Activated CD4-positive, alpha-beta T cell treated with anti-CD3 and anti-CD28 coated beads, Interleukin-2, amount 50 U/mL, for 48 hours (primary cell): ENCODE results near the gene C17orf107.
A peak's percentile ranks its signal among the peaks of the same experiment; 100 is the strongest.
"Not testable (repeated sequence)": the region's sequence is repeated elsewhere in the genome, so short reads cannot be mapped to it uniquely, and the experiment has no call there.

Experiments used
- DNase-seq, 2 experiments: peaks; one replicate each; pipeline ENCODE4 v3.0.0-alpha.2; 2020

C17orf107 gene

DNA sequence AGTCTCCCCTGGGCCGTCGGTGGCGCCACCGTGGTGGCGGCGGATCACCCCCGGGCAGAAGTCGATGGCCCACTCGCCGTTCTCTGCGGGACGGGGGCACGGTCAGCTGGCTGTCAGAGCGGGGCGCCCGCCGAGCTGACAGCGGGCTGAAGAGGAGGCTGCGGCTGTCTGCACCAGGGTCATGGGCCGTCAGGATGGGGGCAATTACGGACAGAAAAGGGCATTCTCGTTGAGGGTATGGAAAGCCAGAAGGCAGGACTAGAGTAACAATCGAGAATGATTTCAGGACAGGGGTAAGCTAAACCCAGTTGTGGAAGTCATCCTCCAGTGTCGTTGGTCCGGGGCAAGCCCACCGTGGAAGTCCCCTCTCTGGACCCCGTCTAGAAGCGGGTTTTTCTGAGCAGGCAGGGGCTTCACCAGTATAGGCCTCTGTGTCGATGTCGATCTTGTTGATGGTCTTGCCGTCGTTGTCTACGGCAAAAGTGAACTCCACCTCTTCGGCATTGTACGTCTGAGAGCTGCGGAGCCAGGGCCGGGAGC is 1.8 kb downstream of the C17orf107 start:
- no peak for DNase-seq

DNA sequence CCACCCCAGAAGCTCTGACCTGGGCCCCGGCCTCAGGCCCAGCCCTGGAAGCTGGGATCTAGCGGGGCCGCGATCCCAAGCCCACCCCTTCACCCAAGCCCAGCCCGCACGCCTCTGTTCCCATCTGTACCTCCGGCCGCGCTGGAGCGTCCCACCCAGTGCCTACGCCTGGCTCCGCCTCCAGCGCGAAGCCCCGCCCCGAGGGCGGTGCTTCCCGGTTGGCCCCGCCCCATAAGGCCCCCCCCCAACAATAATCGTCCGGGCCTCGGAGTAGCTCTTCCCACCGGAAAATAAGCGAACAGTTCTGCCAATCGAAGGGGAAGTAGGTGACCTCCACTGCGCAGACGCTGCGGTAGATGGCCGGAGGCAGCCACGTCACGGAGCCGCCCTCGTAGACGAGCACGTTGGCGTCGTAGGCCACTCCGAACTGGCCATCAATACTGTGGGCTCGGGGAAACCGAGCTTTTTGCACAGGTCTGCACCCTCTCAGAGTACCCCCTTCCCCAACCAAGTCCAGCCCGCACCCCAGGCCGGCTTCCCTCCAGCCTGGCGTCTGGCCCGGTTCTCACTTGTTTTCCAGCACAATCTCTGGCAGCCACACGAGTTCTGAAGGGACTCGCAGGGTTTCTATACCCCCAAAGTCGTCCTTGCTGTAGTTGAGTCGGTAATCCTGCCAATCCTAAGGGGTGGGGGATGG is 2.5 kb downstream of the C17orf107 start:
- DNase-seq: no peak

DNA sequence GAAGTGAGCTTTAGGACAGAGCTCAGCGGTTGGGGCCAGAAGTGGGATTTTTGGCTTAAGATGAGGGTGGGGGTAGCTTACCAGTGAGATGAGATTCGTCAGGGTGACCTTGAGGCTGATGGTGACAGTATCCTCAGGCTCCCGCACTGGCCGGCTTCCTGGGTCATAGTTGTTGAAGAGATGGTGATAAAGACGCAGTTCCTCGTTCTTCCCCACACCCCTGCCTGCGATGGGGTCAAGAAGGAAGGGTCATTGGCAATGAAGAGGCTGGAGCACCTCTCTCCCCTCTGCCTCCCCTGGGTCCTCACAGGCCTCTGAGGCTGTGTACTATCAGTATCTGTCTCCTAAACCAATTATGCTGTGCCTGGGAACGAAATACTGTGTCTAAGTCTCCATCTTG is 3.2 kb downstream of the C17orf107 start:
- DNase-seq: no peak

DNA sequence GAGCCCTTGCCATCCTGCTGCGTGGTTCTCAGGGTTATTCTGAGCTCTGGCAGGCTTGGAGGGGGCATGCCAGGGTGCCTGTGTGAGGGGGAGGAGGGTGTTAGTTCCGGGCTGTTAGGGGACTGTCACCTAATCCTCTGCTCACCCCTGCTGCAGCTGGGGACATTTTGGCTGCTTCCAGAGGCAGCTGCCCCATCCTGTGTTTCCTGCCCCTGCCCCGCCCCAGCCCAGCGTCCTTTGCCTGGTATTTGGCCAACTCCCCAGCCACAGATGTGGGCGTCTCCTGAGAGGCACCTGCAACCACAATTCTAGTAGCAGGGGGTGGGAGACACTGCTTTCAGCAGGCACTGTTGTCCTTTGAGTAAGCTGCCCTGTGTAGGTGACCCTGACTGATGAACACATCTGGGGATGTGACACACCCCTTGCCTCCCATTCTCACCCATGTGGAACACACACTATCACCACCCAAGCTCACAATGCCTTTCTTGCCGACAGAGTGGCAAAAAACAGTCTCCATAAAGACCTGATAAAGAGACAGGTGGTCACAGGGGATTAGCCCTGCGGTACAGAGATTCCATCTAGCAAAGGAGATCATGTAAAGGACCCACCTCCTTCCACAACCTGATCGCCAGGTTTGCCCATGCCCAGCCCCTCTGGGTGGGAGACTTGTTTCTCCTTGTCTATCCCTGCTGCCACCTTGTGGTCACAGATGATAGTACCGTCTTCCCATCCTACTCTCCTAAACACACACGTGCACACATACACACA is 3.9 kb downstream of the C17orf107 start, which contains the start of gene CHRNE:
CHRNE (minus strand) TSS at position 48 of the 768 bp plus-strand sequence; CDS start at position 13, 35 bp downstream.
- peak; percentile 81 to 86 for DNase-seq

DNA sequence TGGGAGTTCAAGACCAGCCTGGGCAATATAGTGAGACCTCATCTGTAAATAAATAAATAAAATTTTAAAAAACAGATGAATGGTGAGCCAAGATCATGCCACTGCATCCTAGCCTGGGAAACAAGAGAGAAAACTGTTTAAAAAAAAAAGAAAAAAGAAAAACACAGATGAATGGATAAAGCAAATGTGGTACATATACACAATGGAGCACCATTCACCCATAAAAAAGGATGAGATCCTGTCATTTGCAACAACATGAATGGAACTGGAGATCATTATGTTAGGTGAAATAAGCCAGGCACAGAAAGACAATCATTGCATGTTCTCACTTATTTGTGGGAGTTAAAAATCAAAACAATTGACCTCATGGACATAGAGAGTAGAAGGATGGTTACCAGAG is 7.3 kb downstream of the C17orf107 start:
- not testable (repeated sequence) for DNase-seq

DNA sequence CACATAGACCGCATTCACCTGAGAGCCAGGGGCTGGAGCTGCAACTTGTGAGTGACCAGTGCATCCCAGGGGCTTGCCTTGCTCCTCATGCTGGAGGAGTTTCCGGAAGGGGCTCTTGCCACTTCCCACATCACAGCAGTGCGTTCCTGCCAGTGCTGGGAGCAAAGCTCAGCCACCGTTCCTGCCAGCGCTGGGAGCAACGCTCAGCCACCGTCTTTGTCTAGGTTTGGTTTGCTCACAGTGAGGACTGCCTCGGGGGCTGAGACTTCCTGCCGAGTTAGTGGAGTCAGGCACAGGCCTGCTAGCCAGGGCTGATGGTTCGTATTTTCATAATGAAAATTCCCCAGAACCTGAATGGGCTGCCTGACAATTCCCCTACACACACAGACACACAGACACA is 9.0 kb downstream of the C17orf107 start:
- DNase-seq: no peak

DNA sequence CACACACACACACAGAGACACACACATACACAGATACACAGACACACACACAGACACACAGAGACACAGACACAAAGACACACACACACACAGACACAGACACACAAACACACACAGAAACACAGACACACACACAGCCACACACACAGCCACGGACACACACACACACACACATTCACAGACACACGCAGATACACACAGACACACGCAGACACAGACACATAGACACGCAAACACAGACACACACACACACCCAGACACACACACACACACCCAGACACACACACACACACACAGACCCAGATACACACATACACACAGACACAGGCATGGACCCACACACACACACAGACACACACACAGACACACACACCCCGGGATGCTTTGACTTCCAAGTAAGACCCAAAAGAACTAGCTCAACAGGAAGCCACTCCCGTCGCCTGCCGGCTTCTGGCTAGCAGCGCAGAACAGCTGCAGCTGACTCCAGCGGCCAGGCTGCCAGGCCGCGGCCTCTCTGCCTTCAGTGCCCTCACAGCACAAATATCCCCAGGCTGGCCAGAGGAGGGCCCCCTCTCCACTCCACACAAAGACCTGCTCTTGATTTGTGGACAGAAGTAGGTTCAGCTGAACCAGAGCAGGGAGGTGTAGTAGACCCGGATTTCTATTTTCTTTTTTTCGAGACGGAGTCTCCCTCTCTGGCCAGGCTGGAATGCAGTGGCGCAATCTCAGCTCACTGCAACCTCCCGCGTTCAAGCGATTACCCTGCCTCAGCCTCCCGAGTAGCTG is 9.6 kb downstream of the C17orf107 start:
- DNase-seq: peak; percentile 77 to 81

DNA sequence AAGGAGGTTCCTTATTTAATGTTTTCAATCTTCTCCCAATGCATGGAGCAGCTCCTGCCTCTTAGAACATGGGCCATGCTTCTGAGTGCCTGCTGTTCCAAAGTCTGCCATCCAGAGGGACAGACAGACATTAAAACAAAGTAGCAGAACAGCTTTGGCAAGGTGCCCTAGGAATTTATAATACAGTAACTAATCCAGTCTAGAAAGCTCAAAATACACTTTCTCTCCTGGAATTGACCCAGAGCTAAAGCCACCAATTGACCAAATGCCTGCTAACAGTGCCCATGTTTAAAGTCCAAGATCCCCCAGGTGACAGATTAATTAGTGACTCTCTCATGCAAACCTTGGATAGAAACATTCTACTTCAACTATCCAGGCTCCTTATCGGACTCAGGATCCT is 14.7 kb downstream of the C17orf107 start:
- DNase-seq: no peak

DNA sequence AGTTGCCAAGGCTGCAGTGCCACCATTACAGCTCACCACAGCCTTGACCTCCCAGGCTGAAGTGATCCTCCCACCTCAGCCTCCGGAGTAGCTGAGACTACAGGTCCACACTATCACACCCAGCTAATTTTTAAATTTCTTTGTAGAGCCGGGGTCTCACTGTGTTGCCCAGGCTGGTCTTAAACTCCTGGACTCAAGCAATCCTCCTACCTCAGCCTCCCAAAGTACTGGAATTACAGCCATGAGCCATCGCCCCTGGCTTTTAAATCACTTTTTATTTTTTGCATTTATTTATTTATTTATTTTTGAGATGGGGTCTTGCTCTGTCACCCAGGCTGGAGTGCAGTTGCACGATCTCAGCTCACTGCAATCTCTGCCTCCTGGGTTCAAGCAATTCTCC is 15.2 kb downstream of the C17orf107 start:
- DNase-seq: not testable (repeated sequence)

DNA sequence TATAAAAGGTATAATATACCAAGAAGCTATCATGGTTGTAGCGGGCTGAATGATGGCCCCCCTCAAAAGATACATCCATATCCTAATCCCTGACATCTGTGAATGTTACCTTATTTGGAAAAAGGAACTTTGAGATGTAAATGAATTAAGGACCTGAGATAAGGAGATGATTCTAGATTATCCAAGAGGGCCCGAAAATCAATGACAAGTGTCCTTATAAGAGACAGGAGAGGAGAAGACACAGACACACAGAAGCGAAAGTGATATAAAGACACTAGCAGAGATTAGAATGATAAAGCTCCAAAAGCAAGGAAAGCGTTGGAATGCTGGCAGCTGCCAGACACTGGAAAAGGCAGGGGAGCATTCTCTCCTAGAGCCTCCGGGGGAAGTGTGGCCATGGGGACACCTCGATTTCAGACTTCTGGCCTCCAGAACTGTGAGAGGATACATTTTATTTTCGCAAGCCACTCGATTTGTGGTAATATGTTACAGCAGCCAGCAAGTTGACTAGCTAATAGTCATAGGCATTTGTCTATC is 20.2 kb downstream of the C17orf107 start:
- DNase-seq: no peak

DNA sequence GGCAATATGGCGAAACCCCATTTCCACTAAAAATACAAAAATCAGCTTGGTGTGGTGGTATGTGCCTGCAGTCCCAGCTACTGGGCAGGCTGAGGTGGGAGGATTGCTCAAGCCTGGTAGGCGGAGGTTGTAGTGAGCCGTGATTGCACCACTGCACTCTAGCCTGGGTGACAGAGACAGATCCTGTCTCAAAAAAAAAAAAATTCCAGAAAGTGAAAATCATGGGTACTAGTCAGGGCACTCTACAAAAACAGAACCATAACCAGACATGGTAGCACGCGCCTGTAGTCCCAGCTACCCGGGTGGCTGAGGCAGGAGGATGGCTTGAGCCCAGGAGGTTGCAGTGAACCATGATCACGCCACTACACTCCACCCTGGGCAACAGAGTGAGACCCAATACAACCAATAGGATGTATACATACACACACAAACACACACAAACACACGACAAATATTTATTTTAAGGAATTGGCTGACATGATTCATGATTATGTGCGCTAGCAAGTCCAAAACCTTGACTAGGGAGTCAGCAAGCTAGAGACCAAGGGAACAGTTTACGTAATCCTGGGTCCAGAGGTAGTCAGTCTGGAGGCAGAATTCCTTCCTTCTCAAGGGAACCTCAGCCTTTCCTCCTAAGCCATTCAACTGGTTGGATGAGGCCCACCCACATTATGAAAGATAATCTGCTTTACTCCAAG is 21.2 kb downstream of the C17orf107 start:
- no peak for DNase-seq

DNA sequence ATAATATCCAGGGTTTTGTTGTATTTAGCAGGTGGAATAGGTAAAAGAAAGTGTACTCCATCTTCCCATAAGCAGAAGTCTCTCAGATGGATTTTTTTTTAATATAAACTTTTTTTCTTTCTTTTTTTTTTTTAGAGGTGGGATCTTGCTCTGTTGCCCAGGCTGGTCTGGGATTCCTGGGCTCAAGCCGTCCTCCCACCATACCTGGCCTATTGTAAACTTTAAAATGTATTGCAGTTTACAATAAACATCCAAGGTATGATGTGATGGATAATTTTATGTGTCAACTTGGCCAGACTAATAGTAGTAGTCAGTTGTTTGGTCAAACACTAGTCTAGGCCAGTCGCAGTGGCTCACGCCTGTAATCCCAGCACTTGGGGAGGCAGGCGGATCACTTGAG is 22.0 kb downstream of the C17orf107 start:
- no peak for DNase-seq

DNA sequence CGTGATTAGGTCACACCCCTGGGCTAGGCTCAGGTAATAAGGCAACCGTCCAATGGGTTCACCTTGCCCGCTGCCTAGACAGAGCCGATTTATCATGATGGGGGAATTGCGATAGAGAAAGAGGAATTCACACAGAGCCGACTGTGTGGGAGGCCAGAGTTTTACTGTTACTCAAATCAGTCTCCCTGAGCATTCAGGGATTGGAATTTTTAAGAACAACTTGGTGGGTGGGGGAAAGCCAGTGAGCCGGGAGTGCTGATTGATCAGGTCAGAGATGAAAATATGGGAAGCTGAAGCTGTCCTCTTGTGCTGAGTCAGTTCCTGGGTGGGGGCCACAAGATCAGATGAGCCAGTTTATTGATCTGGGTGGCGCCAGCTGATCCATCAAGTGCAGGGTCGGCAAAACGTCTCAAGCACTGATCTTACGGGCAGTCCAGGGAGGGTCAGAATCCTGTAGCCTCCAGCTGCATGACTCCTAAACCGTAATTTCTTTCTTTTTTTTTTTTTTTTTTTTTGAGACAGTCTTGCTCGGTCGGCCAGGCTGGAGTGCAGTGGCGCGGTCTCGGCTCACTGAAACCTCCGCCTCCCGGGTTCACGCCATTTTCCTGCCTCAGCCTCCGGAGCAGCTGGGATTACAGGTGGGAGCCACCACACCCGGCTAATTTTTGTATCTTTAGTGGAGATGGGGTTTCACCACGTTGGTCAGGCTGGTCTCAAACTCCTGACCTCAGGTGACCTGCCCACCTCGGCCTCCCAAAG is 27.4 kb downstream of the C17orf107 start:
- peak in 1 of 2 experiments; percentile 22 for DNase-seq

DNA sequence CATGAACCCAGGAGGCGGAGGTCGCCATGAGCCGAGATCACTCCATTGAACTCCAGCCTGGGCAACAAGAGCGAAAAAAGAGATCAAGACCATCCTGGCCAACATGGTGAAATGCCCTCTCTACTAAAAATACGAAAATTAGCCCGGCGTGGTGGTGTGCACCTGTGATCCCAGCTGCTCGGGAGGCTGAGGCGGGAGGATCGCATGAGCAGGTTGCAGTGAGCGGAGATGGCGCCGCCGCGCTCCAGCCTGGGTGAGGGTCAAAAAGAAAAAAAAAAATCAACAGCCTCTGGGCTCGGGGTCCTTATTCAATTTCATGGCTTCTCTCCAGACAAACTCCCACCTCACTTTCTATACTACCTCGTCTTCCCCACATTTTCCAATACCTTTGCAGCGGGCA is 29.5 kb downstream of the C17orf107 start:
- no peak for DNase-seq

DNA sequence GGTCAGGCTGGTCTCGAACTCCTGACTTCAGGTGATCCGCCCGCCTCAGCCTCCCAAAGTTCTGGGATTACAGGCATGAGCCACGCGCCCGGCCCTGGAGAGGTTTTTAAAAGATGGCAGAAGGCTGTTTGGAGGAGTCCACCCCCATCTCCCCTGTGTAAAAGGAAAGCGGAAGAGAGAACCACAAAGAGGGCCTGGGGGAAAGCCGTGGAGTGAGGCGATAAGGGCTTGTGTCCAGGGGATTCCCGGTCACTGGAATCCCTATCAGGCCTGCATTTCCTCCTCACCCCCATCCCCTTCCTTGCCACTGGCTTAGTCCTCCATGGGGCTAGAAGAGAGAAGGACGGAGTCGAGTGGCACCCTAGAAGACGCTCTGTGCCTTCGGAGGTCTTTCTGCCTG is 32.6 kb downstream of the C17orf107 start, which contains the start of gene GP1BA:
GP1BA (plus strand) TSS at position 315 of the 400 bp plus-strand sequence. CDS start 328 bp downstream, outside the sequence.
- DNase-seq: no peak

DNA sequence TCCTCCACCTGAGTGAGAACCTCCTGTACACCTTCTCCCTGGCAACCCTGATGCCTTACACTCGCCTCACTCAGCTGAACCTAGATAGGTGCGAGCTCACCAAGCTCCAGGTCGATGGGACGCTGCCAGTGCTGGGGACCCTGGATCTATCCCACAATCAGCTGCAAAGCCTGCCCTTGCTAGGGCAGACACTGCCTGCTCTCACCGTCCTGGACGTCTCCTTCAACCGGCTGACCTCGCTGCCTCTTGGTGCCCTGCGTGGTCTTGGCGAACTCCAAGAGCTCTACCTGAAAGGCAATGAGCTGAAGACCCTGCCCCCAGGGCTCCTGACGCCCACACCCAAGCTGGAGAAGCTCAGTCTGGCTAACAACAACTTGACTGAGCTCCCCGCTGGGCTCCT is 33.4 kb downstream of the C17orf107 start:
- DNase-seq: no peak

DNA sequence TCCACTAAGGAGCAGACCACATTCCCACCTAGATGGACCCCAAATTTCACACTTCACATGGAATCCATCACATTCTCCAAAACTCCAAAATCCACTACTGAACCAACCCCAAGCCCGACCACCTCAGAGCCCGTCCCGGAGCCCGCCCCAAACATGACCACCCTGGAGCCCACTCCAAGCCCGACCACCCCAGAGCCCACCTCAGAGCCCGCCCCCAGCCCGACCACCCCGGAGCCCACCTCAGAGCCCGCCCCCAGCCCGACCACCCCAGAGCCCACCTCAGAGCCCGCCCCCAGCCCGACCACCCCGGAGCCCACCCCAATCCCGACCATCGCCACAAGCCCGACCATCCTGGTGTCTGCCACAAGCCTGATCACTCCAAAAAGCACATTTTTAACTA is 34.3 kb downstream of the C17orf107 start:
- no peak for DNase-seq

DNA sequence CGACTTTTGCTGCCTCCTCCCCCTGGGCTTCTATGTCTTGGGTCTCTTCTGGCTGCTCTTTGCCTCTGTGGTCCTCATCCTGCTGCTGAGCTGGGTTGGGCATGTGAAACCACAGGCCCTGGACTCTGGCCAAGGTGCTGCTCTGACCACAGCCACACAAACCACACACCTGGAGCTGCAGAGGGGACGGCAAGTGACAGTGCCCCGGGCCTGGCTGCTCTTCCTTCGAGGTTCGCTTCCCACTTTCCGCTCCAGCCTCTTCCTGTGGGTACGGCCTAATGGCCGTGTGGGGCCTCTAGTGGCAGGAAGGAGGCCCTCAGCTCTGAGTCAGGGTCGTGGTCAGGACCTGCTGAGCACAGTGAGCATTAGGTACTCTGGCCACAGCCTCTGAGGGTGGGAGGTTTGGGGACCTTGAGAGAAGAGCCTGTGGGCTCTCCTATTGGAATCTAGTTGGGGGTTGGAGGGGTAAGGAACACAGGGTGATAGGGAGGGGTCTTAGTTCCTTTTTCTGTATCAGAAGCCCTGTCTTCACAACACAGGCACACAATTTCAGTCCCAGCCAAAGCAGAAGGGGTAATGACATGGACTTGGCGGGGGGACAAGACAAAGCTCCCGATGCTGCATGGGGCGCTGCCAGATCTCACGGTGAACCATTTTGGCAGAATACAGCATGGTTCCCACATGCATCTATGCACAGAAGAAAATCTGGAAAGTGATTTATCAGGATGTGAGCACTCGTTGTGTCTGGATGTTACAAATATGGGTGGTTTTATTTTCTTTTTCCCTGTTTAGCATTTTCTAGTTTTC is 35.0 kb downstream of the C17orf107 start:
- peak in 1 of 2 experiments; percentile 29 for DNase-seq

DNA sequence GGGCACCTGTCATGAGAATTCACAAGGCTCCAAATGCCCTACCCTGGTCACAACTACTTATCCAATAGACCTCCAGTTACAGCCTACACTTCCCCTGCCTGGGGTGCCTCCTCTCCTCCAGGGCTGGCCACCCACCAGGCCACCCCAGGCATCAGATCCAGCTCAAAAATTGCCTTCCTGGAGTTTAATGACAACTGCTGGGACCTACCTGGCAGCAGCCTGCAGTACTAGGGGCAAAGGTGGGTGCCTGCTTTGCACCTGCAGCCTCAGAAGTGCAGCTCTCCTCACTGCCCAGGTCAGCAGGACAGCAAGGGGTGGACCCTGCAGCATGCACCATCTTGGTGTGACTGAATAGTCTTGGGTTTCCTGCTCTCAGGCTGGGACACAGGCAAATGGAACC is 36.3 kb downstream of the C17orf107 start:
- no peak for DNase-seq

DNA sequence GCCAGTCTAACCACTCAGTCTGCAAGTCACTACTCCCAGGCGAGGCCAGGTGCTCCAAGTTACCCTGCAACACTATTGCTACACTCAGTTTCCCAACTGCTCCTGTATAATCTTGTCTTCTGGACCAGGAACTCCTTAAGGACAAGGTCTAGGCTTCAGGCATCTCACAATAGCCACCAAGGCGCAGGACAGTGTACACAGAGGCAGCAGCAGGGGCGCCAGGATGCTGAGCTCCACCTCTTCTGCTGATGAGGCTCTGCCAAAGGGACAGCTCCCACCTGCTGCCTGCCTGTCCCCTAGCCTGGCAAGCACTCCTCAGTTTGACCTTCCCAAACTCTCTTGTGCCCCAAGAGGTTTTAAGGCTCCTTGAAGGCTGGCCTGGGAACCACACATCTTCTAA is 37.1 kb downstream of the C17orf107 start:
- DNase-seq: no peak
